ENCODE results near the gene STK4.

Gene STK4

GRCh38 chr20:45111285-45111684 lies 145.0 kb downstream of the STK4 start:
- TF ChIP-seq REST (IDR thresholded peaks at IDR 0.05; ENCODE audit: insufficient read depth in 1 of 2, low read depth in 2 of 2, low read length in 2 of 2), result no peak
- no peak for TF ChIP-seq FOXP2 (optimal IDR thresholded peaks at IDR 0.05; ENCODE audit: borderline replicate concordance, extremely low read depth, extremely low read length, insufficient read depth)
- TF ChIP-seq POLR2AphosphoS5 (IDR thresholded peaks at IDR 0.05; ENCODE audit: low read depth, low read length), result no peak
- TF ChIP-seq SIN3A (IDR thresholded peaks at IDR 0.05; ENCODE audit: borderline replicate concordance, insufficient read depth, low read length), result no peak

- no peak for TF ChIP-seq TAF1 (IDR thresholded peaks at IDR 0.05; ENCODE audit: borderline replicate concordance, insufficient read depth, low read length)
Observed at GRCh38 chr20:45111799-45112471, 145.6 kb downstream of the STK4 start.

GRCh38 chr20:45112754-45113153 lies 146.4 kb downstream of the STK4 start:
- TF ChIP-seq FOXP2 (optimal IDR thresholded peaks at IDR 0.05; ENCODE audit: borderline replicate concordance, extremely low read depth, extremely low read length, insufficient read depth) (no peak), POLR2AphosphoS5 (IDR thresholded peaks at IDR 0.05; ENCODE audit: low read depth, low read length) (no peak), SIN3A (IDR thresholded peaks at IDR 0.05; ENCODE audit: borderline replicate concordance, insufficient read depth, low read length) (no peak), TAF1 (IDR thresholded peaks at IDR 0.05; ENCODE audit: borderline replicate concordance, insufficient read depth, low read length) (no peak), REST (IDR thresholded peaks at IDR 0.05; ENCODE audit: insufficient read depth in 1 of 2, low read depth in 2 of 2, low read length in 2 of 2) (no peak)

- TF ChIP-seq POLR2AphosphoS5 (IDR thresholded peaks at IDR 0.05; ENCODE audit: low read depth, low read length) (no peak), SIN3A (IDR thresholded peaks at IDR 0.05; ENCODE audit: borderline replicate concordance, insufficient read depth, low read length) (no peak)
Observed at GRCh38 chr20:45113865-45114264, 147.6 kb downstream of the STK4 start.

GRCh38 chr20:45114465-45115385 lies 148.4 kb downstream of the STK4 start, which contains the start of gene WFDC5:
Gene WFDC5, minus strand, starts transcription at chr20:45115174. Its CDS starts 91 bp downstream, at chr20:45115083.
- TF ChIP-seq FOXP2 (optimal IDR thresholded peaks at IDR 0.05; ENCODE audit: borderline replicate concordance, extremely low read depth, extremely low read length, insufficient read depth) (no peak), REST (IDR thresholded peaks at IDR 0.05; ENCODE audit: insufficient read depth in 1 of 2, low read depth in 2 of 2, low read length in 2 of 2) (no peak), TAF1 (IDR thresholded peaks at IDR 0.05; ENCODE audit: borderline replicate concordance, insufficient read depth, low read length) (no peak)

- TF ChIP-seq TAF1 (IDR thresholded peaks at IDR 0.05; ENCODE audit: borderline replicate concordance, insufficient read depth, low read length) (no peak), REST (IDR thresholded peaks at IDR 0.05; ENCODE audit: insufficient read depth in 1 of 2, low read depth in 2 of 2, low read length in 2 of 2) (no peak), POLR2AphosphoS5 (IDR thresholded peaks at IDR 0.05; ENCODE audit: low read depth, low read length) (no peak), FOXP2 (optimal IDR thresholded peaks at IDR 0.05; ENCODE audit: borderline replicate concordance, extremely low read depth, extremely low read length, insufficient read depth) (no peak), SIN3A (IDR thresholded peaks at IDR 0.05; ENCODE audit: borderline replicate concordance, insufficient read depth, low read length) (no peak)
Observed at GRCh38 chr20:45115386-45115774, 149.1 kb downstream of the STK4 start.
